Measurements from ENCODE around the gene LAMA3. TPM values are rescaled to one million over a fixed set of nuclear protein-coding genes. Genes with fewer than 3 reads are reported as not detected.

LAMA3 gene
- total and polyA plus RNA-seq, 2 donors (not counting 1 experiment from before 2014, with no cell fraction given) = 0.75 to 13.2 TPM

DNA sequence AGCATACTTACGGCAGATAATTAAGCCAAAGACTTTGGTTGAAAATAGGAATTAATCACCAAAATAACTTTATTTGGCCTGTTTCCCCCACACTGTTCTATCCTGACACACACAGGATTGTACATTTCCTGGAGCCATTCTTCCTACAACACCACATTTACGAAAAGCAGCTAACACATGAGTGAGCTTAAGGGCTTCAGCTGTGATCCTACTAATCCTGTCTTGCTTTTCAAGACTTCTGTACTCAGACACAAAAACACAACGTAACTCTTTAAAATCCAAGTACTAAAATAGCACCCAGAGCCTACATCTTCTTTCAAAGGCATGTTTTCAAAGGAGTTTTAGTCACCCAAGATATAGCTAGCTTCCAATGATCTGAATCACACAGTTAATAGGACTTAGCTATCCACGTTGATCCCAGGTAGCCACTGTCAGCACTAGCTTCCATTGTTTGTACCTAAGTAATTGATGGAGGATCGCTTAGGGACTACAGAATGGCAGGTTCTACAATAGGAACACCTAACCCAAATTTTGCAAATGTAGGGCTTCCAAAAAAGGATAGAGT, 282.5 kb downstream of the LAMA3 start:
- Histone ChIP-seq H3K4me1 (ENCODE audit: control insufficient read depth, extremely low read depth, insufficient read depth, low read length) (no peaks in the 10 kb centered on the region), H3K79me2 (ENCODE audit: control insufficient read depth, insufficient read depth, low read length) (no peaks in the 10 kb centered on the region), H3K4me3 (replicated peaks in 1 of 4; ENCODE audit: control extremely low read depth in 1 of 4, insufficient read depth in 1 of 4, low read depth in 3 of 4, low read length in 4 of 4) (no peak overlapping the region), H3K36me3 (ENCODE audit: control insufficient read depth, insufficient read depth, low read length) (no peaks in the 10 kb centered on the region), H3K9ac (ENCODE audit: insufficient read depth, low read length) (no peak overlapping the region), H3K27ac (ENCODE audit: insufficient read depth, low read length) (no peak overlapping the region), H3K4me2 (ENCODE audit: extremely low read depth, insufficient read depth, low read length) (no peak overlapping the region), H2AFZ (ENCODE audit: low read length) (no peak overlapping the region), H3K9me3 (ENCODE audit: control insufficient read depth, insufficient read depth, low read depth, low read length) (no peaks in the 10 kb centered on the region), H4K20me1 (ENCODE audit: control insufficient read depth, extremely low read depth, insufficient read depth, low read length) (no peaks in the 10 kb centered on the region), H3K27me3 (ENCODE audit: control insufficient read depth, insufficient read depth, low read length) (peaks cover 4% of the 10 kb centered on the region)
- TF ChIP-seq EZH2 (IDR thresholded peaks at IDR 0.05; ENCODE audit: low read length, missing control alignments) = no peak
- TF ChIP-seq, protein P1, sequence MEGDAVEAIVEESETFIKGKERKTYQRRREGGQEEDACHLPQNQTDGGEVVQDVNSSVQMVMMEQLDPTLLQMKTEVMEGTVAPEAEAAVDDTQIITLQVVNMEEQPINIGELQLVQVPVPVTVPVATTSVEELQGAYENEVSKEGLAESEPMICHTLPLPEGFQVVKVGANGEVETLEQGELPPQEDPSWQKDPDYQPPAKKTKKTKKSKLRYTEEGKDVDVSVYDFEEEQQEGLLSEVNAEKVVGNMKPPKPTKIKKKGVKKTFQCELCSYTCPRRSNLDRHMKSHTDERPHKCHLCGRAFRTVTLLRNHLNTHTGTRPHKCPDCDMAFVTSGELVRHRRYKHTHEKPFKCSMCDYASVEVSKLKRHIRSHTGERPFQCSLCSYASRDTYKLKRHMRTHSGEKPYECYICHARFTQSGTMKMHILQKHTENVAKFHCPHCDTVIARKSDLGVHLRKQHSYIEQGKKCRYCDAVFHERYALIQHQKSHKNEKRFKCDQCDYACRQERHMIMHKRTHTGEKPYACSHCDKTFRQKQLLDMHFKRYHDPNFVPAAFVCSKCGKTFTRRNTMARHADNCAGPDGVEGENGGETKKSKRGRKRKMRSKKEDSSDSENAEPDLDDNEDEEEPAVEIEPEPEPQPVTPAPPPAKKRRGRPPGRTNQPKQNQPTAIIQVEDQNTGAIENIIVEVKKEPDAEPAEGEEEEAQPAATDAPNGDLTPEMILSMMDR (conservative IDR thresholded peaks at IDR 0.05 in 1 of 2, IDR thresholded peaks at IDR 0.05 in 1 of 2; ENCODE audit: low read depth in 1 of 2, low read length in 2 of 2) = no peak
- DNase-seq (ENCODE audit: low read depth in 2 of 2) = peak in 1 of 2 donors; percentile 35

DNA sequence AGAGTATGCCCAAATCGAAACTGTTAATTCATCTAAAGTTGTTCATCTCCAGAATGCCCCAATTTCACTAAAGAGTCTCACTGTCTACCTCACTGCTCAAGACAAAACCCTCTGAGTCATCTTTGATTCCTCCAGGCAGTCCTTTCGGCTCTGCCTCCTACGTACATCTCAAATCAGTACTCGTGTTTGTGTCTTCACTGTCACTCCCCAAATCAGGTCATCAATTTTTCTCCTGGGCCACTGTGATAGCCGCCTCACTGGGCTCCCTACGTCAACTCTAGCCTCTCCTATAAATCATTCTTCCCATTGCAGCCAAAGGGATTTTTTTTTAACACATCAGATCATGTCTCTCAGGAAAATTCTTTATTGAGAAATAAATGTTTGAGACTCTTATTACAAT, 283.2 kb downstream of the LAMA3 start:
- Histone ChIP-seq H3K27me3 (ENCODE audit: control insufficient read depth, insufficient read depth, low read length) (peaks cover 4% of the 10 kb centered on the region), H3K9ac (ENCODE audit: insufficient read depth, low read length) (no peak overlapping the region), H3K79me2 (ENCODE audit: control insufficient read depth, insufficient read depth, low read length) (no peaks in the 10 kb centered on the region), H3K4me3 (replicated peaks in 1 of 4; ENCODE audit: control extremely low read depth in 1 of 4, insufficient read depth in 1 of 4, low read depth in 3 of 4, low read length in 4 of 4) (no peak overlapping the region), H2AFZ (ENCODE audit: low read length) (no peak overlapping the region), H4K20me1 (ENCODE audit: control insufficient read depth, extremely low read depth, insufficient read depth, low read length) (no peaks in the 10 kb centered on the region), H3K27ac (ENCODE audit: insufficient read depth, low read length) (no peak overlapping the region), H3K36me3 (ENCODE audit: control insufficient read depth, insufficient read depth, low read length) (no peaks in the 10 kb centered on the region), H3K4me1 (ENCODE audit: control insufficient read depth, extremely low read depth, insufficient read depth, low read length) (no peaks in the 10 kb centered on the region), H3K9me3 (ENCODE audit: control insufficient read depth, insufficient read depth, low read depth, low read length) (no peaks in the 10 kb centered on the region), H3K4me2 (ENCODE audit: extremely low read depth, insufficient read depth, low read length) (no peak overlapping the region)
- DNase-seq (ENCODE audit: low read depth in 2 of 2) = peak in 1 of 2 donors; percentile 33
- TF ChIP-seq, protein P1 (conservative IDR thresholded peaks at IDR 0.05 in 1 of 2, IDR thresholded peaks at IDR 0.05 in 1 of 2; ENCODE audit: low read depth in 1 of 2, low read length in 2 of 2) = no peak
- no peak for TF ChIP-seq EZH2 (IDR thresholded peaks at IDR 0.05; ENCODE audit: low read length, missing control alignments)

DNA sequence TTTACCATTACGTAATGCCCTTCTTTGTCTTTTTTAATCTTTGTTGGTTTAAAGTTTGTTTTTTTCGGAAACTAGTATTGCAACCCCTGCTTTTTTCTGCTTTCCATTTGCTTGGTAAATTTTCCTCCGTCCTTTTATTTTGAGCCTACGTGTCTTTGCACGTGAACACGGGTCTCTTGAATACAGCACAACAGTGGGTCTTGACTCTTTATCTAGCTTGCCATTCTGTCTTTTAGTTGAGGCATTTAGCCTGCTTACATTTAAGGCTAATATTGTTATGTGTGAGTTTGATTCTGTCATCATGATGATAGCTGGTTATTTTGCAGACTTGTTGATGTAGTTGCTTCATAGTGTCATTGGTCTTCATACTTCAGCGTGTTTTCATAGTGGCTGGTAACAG, 287.9 kb downstream of the LAMA3 start:
- Histone ChIP-seq H2AFZ (ENCODE audit: low read length) (no peak overlapping the region), H3K9me3 (ENCODE audit: control insufficient read depth, insufficient read depth, low read depth, low read length) (no peaks in the 10 kb centered on the region), H3K27ac (ENCODE audit: insufficient read depth, low read length) (no peak overlapping the region), H4K20me1 (ENCODE audit: control insufficient read depth, extremely low read depth, insufficient read depth, low read length) (no peaks in the 10 kb centered on the region), H3K4me2 (ENCODE audit: extremely low read depth, insufficient read depth, low read length) (no peak overlapping the region), H3K36me3 (ENCODE audit: control insufficient read depth, insufficient read depth, low read length) (no peaks in the 10 kb centered on the region), H3K4me3 (replicated peaks in 1 of 4; ENCODE audit: control extremely low read depth in 1 of 4, insufficient read depth in 1 of 4, low read depth in 3 of 4, low read length in 4 of 4) (no peak overlapping the region), H3K9ac (ENCODE audit: insufficient read depth, low read length) (no peak overlapping the region), H3K4me1 (ENCODE audit: control insufficient read depth, extremely low read depth, insufficient read depth, low read length) (peaks cover 4% of the 10 kb centered on the region), H3K79me2 (ENCODE audit: control insufficient read depth, insufficient read depth, low read length) (no peaks in the 10 kb centered on the region), H3K27me3 (ENCODE audit: control insufficient read depth, insufficient read depth, low read length) (no peaks in the 10 kb centered on the region)
- no peak for DNase-seq (ENCODE audit: low read depth in 2 of 2)
- TF ChIP-seq, protein P1 (conservative IDR thresholded peaks at IDR 0.05 in 1 of 2, IDR thresholded peaks at IDR 0.05 in 1 of 2; ENCODE audit: low read depth in 1 of 2, low read length in 2 of 2) = no peak
- TF ChIP-seq EZH2 (IDR thresholded peaks at IDR 0.05; ENCODE audit: low read length, missing control alignments) = no peak
